Calu3 (cell line): ENCODE measurements around the gene FOXF2. TPM values are rescaled to one million over a fixed set of nuclear protein-coding genes. Genes with fewer than 3 reads are reported as not detected.

Experiments
- BruUV-seq: library from RNA; stranded (reverse); fragments of 400-500 nt; replicated peaks from 2 replicates; lab custom pipeline; 2021; lab: Mats Ljungman, UMichigan
- CTCF ChIA-PET: fragments of 300-600 bp; sonication (Branson Sonifier 250); formaldehyde crosslinking; loops from one replicate; lab custom pipeline; 2022; ENCODE audit warnings: antibody characterized with exemption; lab: Charles Lee
- DNase-seq: peaks from one replicate; pipeline ENCODE4 v3.0.0; 2022
- H3K27ac Mint-ChIP-seq: one replicate; pipeline ENCODE4 v1.8.0; 2022; ENCODE audit warnings: mixed read lengths; ENCODE audit not compliant: unreplicated experiment
- H3K27me3 Mint-ChIP-seq: one replicate; pipeline ENCODE4 v1.8.0; 2022; ENCODE audit warnings: mixed read lengths; ENCODE audit not compliant: unreplicated experiment
- H3K36me3 Mint-ChIP-seq: one replicate; pipeline ENCODE4 v1.8.0; 2022; ENCODE audit warnings: mild to moderate bottlenecking, moderate library complexity, mixed read lengths; ENCODE audit not compliant: insufficient read depth, unreplicated experiment
- H3K4me1 Mint-ChIP-seq: one replicate; pipeline ENCODE4 v1.8.0; 2022; ENCODE audit warnings: mild to moderate bottlenecking, low read depth, mixed read lengths; ENCODE audit not compliant: unreplicated experiment
- H3K4me3 Mint-ChIP-seq: one replicate; pipeline ENCODE4 v1.8.0; 2022; ENCODE audit warnings: mild to moderate bottlenecking, low read depth, moderate library complexity, mixed read lengths; ENCODE audit not compliant: unreplicated experiment
- H3K9me3 Mint-ChIP-seq: one replicate; pipeline ENCODE4 v1.8.0; 2022; ENCODE audit warnings: low read depth, mixed read lengths; ENCODE audit not compliant: unreplicated experiment
- CTCF ChIP-seq: fragments of 200-600 bp; IDR thresholded peaks from one replicate; pipeline ENCODE4 v1.8.0; 2022; ENCODE audit warnings: antibody characterized with exemption; ENCODE audit not compliant: unreplicated experiment
- intact Hi-C: fragments of 100-400 bp; cut with micrococcal nuclease; formaldehyde crosslinking; loops from one replicate; pipeline ENCODE4 v1.10.0; 2022; ENCODE audit not compliant: unreplicated experiment
- total RNA-seq: library from RNA; stranded (reverse); gene quantifications from 2 replicates; pipeline ENCODE4 v1.2.3, GENCODE V29; 2022

The FOXF2 gene
- total RNA-seq, 1 experiment from 2014 or later = 0.14 TPM

GRCh38 chr6:1409774-1410465 lies 20.5 kb downstream of the FOXF2 start:
- no peak overlapping the region for H3K27ac Mint-ChIP-seq
- H3K4me3 Mint-ChIP-seq = no peak overlapping the region
- H3K4me1 Mint-ChIP-seq = no peaks in the 10 kb centered on the region
- DNase-seq = no peak
- CTCF ChIA-PET = no interaction called here
- H3K9me3 Mint-ChIP-seq = no peaks in the 10 kb centered on the region
- H3K27me3 Mint-ChIP-seq = peaks cover 37% of the 10 kb centered on the region
- no TSS peak for BruUV-seq
- no peaks in the 10 kb centered on the region for H3K36me3 Mint-ChIP-seq
- intact Hi-C loops = no loop called here
- no peak for TF ChIP-seq CTCF

GRCh38 chr6:1412901-1413300 lies 23.5 kb downstream of the FOXF2 start:
- intact Hi-C loops = no loop called here
- no peaks in the 10 kb centered on the region for H3K9me3 Mint-ChIP-seq
- no peak for TF ChIP-seq CTCF
- H3K27me3 Mint-ChIP-seq = peaks cover 63% of the 10 kb centered on the region
- no TSS peak for BruUV-seq
- no peaks in the 10 kb centered on the region for H3K36me3 Mint-ChIP-seq
- H3K4me1 Mint-ChIP-seq = no peaks in the 10 kb centered on the region
- CTCF ChIA-PET = no interaction called here
- no peak overlapping the region for H3K27ac Mint-ChIP-seq
- H3K4me3 Mint-ChIP-seq = no peak overlapping the region
- DNase-seq = no peak

GRCh38 chr6:1415416-1416063 lies 26.2 kb downstream of the FOXF2 start:
- intact Hi-C loops = no loop called here
- no peak for DNase-seq
- Mint-ChIP-seq H3K9me3 (no peaks in the 10 kb centered on the region), H3K36me3 (no peaks in the 10 kb centered on the region), H3K4me1 (no peaks in the 10 kb centered on the region), H3K4me3 (no peak overlapping the region), H3K27ac (no peak overlapping the region), H3K27me3 (peaks cover 54% of the 10 kb centered on the region)
- CTCF ChIA-PET = interaction anchor here (1.9 kb wide), 1 partner anchor 9 kb away, joined by 4 read pairs; no protein-coding TSS in a partner anchor
- no peak for TF ChIP-seq CTCF
- no TSS peak for BruUV-seq

GRCh38 chr6:1416191-1416760 lies 26.9 kb downstream of the FOXF2 start:
- BruUV-seq = no TSS peak

More at GRCh38 chr6:1416191-1416760, 26.9 kb downstream of the FOXF2 start:
- Mint-ChIP-seq H3K4me3 (no peak overlapping the region), H3K27ac (no peak overlapping the region), H3K4me1 (no peaks in the 10 kb centered on the region), H3K9me3 (no peaks in the 10 kb centered on the region), H3K36me3 (no peaks in the 10 kb centered on the region), H3K27me3 (peaks cover 54% of the 10 kb centered on the region)
- no peak for DNase-seq
- intact Hi-C loops = no loop called here
- CTCF ChIA-PET = no interaction called here
- no peak for TF ChIP-seq CTCF
